ENCODE results near the gene NAIF1.
"Not testable (repeated sequence)": the region's sequence is repeated elsewhere in the genome, so short reads cannot be mapped to it uniquely, and the experiment has no call there.

The NAIF1 gene

DNA sequence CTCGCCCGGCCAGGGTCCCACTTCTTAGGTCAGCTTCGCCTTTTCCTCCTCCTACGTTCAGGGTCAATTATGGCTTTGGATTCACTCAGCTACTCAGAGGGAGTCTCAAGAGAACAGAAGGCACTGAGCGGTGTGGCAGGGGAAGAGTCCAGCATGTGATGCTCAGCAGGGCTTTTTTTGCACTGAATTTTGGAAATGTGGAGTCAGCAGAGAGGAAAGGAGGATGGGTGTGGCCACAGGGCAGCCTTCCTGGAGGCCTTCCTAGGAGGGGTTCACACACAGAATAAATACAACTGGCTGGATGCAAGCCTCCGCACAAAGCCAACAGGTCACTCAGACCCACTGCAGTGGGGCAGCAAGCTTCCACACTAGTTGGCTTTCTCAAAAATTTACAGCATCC, 4.8 kb downstream of the NAIF1 start:
- DNase-seq: no peak

DNA sequence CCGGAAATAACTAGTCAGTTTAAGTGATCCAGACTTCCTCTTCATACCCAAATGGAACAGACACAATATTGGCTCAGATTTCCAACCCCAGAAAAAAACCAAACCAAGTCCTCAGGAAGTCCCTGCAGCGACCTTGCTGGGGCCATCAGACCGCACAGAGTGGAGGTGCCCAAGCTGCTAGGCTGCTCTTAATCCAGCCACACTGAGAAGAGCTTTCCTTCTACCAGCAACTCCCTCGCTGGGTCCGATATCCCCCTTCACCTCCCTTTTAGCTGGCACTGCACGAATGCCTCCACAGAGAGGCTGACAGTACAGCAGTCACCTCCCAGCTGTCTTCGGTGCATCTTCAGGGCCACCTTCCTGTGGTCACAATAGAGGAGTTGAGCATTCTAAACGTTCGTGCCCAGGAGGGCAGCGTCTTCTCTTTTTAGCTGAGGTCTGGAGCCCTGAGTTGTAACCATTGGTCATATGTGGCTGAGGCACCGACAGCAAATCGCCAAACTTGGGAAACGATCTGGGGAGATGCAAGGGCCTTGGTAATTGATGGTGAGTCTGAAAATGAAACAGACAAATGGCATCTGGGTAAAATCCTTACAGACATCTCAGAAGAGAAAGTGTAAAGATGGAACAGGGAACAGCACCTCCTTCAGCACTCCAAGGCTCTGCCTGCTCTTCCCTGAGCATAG, 5.7 kb downstream of the NAIF1 start:
- DNase-seq: no peak

DNA sequence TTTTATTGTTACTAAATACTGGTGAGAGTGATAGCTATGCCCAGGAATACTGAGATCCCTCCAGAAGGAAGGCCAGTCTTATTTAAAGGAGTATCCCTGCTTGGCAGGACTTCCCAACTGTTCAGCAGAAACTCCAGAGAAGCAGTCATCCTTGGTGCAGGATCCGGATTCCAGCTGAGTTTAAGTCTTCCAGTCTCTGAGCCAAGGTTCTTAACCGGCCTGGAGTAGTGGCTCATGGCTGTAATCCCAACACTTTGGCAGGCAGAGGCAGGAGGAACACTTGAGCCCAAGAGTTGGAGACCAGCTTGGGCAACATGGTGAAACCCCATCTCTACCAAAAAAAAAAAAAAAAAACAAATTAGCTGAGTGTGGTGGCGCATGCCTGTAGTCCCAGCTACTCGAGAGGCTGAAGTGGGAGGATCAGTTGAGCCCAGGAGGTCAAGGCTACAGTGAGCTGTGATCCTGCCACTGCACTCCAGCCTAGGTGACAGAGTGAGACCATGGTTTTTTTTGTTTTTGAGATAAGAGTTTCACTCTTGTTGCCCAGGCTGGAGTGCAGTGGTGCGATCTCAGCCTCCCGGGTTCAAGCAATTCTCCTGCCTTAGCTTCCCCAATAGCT, 7.6 kb downstream of the NAIF1 start:
- no peak for DNase-seq

DNA sequence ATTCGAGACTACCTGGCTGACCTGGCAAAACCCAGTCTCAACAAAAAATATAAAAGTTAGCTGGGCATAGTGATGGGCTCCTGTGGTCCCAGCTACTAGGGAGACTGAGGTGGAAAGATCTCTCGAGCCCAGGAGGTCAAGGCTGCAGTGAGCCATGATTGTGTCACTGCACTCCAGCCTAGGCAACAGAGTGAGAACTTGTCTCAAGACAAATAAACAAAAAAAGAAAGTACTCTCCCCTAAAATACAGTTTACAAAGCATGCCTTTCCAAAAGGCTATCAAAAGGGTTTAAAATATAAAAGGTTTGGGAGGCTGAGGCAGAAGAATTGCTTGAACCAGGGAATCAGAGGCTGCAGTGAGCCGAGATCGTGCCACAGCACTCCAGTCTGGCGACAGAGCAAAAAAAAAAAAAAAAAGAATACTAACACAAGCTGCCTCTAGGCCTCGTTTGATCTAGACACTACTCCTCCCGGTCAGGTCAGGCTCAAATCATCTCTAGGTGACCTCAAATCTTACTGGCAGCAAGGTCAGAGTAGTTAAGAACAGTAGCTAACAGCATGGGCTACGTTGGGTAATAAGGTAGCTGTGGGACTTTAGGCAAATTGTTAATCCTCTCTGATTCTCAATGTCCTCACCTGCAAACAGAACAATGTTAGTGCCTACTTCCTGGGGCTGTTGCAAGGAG, 9.3 kb downstream of the NAIF1 start:
- no peak for DNase-seq

DNA sequence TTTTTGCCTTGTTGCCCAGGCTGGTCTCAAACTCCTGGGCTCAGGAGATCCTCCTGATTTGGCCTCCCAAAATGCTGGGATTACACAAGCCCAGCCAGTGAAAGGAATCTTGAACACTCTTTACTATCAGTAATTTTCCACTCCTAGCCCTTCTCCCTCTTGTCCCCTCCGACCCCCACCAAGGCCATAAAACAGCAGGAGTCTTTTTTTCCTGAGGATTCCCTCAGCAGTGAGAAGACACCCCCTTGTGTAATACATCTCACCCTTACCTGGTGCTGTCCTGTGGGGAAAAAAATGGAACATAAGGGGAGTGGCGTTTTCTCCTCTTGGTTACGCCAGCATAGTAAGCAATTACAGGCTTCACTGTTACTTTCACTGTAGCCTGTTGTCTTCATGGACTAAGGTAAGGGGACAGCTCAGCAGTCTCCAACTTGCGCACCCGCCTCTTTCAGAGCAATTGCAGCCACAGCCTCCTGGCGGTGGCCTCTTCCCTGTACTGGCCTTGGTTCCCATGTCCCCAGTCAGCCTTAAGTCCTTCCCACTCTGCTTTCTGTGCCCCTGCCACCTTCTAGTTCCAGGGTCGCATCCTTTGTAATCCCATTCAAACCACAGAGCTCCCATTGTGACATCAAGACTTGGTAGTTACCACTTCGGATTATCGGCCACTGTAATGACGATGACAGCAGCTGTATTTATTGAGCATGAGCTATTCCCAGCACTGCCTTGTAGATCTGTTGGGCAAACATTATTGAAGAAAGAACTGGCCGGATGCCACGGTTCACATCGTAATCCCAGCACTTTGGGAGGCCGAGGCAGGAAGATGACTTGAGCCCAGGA, 10.0 kb downstream of the NAIF1 start:
- DNase-seq: no peak

DNA sequence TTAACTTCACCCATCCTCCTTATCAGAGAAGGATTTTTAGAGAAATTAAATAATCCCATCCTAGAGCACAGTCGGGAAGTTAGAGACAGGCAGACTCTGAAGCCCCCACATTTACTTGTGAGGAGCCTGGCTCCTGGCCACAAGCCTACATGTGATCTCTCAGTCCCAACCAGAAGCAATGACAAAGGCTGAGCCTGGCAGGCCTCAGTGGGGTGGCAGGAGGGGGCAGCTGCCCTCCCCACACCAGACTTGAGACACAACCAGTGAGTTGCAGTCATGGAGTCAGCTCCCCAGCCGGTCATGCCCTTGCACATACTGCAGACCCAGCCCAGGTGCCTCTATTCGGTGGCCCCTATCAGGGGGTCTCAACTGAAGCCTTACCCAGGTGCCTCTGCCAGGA, 11.0 kb downstream of the NAIF1 start:
- DNase-seq: peak in 26 of 51 donors; percentile 8 to 72 (median 32)

DNA sequence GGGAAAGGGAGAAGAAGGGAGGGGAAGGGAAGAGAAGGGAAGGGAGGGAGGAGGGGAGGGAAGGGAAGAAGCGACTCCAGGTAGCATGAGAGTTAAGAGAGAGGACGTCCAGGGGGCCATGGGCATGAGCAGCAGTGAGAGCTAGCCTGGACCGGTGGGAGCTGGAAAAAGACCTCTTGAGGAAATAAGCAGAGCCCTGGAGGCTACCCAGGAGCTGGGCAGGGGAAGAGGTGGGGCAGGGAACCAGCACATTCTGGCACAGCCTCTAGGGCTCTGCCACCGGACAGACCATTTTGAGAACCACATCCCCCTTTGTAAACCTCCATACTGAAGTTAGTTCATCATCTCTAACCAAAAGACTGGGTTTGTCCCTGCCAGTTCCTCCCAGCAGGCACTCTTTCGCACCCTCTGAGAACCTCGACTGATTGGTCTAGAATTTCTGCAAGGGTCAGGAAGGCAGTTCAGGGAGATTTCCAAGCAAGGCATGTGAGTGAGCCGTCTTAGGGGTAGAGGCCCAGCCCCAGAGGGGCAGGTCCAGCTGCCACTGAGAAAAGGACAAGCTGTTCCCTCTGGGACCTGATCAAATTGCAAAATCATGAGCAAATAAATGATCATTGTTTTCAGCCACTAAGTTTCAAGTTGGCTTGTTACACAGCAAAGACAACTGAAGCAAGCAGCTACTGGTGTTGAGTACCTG, 11.6 kb downstream of the NAIF1 start:
- peak in 17 of 51 donors; percentile 11 to 72 (median 32) for DNase-seq

DNA sequence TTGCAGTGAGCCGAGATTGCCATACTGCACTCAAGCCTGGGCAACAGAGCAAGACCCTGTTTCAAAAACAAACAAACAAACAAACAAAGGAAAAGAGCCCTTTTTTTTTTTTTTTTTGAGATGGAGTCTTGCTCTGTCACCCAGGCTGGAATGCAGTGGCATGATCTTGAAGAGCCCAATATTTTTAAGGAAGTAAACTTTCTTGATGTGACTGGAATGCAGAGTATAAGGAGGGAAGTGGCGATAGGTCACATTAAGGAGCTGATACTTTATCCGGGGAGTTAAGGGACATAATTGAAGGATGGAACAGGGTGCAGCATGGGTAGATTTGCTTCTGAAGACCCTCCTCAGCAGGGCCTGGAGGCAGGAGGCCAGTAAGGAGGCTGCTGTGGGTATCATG, 13.0 kb downstream of the NAIF1 start:
- DNase-seq: no peak

DNA sequence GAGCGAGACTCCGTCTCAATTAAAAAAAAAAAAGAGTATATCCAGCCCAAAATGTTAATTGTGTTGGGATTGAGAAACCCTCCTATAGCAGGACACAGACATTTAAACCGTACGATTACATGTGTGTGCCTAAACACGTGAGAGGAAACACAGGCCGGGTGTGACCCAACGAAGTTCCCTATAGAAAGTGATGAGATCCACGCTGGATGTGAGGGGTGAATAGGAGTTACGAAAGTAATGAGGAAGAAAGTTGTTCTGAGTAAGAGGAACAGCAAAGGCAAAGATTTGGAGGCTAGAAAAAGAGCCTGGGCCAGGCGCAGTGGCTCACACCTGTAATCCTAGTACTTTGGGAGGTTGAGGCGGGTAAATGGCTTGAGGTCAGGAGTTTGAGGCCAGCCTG, 13.6 kb downstream of the NAIF1 start:
- peak in 6 of 51 donors; percentile 4 to 20 (median 16) for DNase-seq

DNA sequence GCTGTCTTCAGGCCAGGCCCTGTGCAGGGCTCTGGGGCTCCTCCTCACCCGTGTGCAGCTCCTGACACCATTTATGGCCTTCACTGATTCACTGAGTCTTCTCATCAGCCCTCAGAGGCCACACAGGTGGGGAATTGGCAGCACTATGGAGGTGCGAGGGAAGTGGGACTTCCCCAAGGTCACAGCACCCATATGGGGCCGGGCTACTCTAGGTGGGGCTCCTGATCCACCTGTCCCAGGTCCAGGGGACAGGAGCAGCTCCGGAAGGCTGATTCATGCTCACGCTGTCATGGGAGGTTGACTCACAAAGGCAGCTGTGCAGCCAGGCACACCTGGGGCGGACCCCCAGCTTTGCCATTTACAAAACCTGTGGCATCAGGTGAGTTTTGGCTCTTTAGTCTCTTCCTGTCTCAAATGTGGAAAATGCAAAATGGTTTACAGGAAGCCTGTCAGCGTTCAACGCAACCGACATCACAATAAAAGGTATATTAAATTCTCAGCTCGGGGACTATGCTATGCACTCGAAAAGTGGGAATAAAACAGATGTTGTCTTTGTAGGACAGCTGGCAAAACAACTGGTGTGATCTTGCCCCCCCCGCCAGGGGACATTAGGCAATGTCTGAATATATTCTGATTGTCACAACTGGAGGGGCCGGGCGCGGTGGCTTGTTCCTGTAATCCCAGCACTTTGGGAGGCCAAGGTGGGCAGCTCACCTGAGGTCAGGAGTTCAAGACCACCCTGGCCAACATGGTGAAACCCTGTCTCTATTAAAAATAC, 15.0 kb downstream of the NAIF1 start:
- DNase-seq: no peak

DNA sequence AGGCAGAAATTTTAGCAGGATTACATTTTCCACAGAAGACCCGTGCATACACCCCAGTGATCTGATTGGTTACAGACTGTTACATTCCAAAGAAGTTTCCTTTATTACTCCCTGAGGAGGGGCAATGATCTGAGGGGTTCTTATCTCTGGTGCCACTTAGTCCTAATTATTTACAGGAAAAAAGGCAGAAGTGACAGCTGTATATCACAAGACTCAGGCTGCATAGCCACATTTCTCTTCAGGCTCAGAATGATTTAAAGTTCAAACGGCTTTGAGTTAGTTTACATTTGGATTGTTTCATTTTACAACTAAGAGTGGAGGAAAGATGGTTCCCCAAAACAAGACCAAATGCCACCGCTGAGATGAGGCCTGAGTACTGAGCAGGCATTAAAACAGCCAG, 17.3 kb downstream of the NAIF1 start:
- no peak for DNase-seq

DNA sequence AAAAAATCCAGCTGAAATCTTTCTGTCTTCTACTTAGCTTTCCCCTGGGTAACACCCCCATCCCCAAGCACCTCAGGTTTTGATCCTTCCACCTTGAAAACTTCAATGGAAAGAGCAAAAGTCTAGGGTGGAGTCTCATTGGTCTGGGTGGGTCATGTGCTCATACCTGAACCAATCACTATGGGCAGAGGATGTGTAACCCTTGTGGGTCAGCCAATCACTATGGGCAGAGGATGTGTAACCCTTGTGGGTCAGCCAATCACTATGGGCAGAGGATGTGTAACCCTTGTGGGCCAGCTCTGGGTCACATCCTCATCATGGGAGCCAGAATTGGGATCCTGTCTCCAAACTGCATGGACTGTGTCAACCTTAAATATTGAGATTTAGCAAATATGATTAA, 18.5 kb downstream of the NAIF1 start:
- DNase-seq: no peak

DNA sequence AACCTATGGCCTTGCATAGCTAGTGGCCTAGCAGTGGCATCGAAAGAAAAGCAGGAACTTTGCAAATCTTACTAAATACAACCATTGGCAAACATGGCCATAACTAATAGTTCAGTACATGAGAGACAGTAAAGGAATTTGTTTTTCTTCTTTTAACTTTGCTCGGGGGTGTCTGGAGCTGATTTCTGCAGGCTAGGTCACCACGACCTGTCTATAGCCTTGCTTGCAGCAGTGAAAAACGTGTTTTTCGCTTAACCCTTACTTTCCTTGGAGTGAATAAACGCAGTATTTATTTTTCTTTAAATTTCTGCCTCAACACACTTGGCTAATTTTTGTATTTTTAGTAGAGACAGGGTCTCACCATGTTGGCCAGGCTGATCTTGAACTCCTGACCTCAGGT, 19.9 kb downstream of the NAIF1 start:
- DNase-seq: no peak

DNA sequence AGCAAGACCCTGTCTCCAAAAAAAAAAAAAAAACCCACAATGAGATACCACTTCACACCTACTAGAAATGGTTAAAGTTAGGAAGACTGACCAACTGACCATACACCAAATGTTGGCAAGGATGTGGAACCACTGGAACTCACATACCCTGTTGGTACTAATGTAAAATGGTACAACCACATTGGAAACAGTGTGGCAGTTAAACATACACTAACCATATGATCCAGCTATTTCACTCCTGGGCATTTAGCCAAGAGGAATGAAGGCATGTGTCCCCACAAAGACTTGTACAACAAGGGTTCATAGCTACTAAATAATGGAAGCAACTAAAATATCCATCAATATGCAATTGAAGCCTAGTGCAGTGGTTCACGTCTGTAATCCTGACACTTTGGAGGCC, 21.3 kb downstream of the NAIF1 start:
- DNase-seq: no peak

DNA sequence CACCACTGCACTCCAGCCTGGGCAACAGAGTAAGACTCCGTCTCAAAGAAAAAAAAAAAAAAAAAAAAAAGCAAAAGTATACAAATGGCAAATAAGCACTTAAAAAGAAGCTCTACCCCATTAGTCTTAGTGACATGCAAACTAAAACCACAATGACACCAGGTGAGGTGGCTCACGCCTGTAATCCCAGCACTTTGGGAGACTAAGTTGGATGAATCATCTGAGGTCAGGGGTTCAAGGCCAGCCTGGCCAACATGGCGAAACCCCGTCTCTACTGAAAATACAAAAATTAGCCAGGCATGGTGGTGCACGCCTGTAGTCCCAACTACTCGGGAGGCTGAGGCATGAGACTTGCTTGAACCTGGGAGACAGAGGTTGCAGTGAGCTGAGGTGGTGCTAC, 21.7 kb downstream of the NAIF1 start:
- DNase-seq: not testable (repeated sequence)

DNA sequence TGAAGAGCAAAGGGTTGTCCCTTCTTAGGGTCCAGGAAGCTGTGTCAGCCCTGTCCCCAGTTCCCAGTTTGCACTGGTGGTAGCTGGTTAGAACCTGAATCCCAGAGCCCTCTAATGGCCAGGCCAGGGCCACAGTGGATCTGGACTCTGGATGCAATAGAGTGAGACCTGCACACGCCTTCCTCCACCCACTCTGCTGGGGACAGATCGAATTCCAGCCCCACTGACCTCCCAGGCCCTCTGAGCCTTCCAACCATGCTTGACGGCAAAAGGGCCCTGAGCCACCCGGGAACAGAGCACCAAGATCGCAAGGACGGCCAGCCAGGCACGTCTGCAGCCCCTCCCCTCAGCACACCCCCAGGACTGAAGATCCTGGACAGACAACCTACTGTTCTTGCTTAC, 23.7 kb downstream of the NAIF1 start:
- DNase-seq: no peak

DNA sequence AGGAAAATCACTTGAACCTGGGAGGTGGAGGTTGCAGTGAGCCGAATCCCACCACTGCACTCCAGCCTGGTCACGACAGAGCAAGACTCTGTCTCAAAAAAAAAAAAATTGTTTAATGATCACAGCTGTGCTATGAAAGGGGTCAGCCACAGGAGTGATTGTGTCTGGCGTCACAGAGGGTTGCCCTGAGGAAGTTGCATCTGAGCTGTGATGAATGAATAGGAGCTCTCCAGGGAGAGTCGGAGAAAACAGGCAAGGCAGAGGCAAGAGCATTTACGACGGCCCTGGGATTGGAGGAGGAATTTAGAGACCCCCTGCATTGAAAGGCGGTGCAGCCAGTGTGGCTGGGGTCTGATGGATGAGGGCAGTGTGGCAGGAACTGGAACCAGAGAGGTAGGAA, 25.1 kb downstream of the NAIF1 start:
- DNase-seq: no peak

DNA sequence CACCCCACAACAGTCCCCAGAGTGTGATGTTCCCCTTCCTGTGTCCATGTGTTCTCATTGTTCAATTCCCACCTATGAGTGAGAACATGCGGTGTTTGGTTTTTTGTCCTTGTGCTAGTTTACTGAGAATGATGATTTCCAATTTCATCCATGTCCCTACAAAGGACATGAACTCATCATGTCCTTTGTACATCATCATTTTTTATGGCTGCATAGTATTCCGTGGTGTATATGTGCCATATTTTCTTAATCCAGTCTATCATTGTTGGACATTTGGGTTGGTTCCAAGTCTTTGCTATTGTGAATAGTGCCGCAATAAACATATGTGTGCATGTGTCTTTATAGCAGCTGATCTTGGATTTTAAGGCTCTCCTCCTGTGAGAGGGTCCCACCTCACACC, 26.3 kb downstream of the NAIF1 start:
- not testable (repeated sequence) for DNase-seq

DNA sequence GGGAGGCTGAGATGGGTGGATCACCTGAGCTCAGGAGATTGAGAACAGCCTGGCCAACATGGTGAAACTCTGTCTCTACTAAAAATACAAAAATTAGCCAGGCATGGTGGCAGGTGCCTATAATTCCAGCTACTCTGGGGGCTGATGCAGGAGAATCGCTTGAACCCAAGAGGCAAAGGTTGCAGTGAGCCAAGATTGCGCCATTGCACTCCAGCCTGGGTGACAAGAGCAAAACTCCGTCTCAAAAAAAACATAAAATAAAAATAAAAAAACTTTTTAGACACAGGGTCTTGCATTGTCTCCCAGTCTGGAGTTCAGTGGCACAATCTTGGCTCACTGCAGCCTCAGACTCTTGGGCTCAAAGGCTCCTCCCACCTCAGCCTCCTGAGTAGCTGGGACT, 30.6 kb downstream of the NAIF1 start:
- not testable (repeated sequence) for DNase-seq

DNA sequence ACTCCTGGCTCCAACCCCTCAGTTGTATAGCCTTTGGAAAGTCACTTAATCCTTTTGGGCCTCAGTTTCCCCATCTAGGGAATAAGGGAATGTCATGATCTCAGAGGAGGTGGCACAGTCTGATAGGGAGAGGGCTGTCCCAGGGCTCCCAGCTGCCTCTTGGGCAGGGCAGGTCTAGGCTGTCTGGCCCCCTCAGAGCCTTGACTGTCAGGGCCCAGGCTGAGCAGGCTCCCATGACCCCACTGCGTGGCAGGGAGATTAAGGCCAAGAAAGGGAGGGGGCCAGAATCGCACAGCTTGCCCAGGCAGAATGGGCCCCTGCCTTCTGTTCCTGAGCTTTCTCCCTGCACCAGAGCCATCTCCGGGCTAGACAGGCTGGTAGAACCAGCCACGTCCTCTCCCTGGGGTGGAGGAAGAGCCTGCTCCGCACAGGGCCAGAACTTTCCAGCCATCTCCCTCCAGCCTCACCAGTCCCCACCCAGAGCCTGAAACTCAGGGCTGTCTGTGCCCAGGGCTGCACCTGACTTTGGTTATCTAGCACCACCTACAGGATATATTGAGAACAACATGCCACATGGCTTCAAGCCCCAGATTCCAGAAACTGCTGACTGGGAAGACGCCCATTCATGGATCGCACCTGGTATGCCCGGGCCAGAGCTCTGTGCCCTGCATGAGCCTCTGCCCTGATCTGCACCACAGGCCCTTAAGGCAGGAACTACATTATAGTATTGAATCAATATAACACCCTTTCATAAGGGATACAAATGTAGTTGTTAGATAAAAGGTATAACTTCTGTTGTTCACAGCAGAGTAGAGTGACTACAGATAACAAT, 32.1 kb downstream of the NAIF1 start:
- peak in 43 of 51 donors; percentile 4 to 82 (median 45) for DNase-seq

Data from hypothalamus (tissue), 51 donors.